Choroid plexus epithelial cell (primary cell): ENCODE measurements around the gene COL8A2.

Source experiments
- DNase-seq: peaks from one replicate; pipeline ENCODE4 v3.0.0-alpha.2; 2010; ENCODE audit warnings: low read depth
- H3K4me3 ChIP-seq: 2 replicates; pipeline ENCODE4 v1.5.1; 2011; ENCODE audit warnings: low read depth, mild to moderate bottlenecking, control low read depth, low read length, moderate library complexity
- TF ChIP-seq, protein P1 (sequence below): conservative IDR thresholded peaks from 2 replicates; pipeline ENCODE4 v1.5.1; 2011; ENCODE audit warnings: low read depth, mild to moderate bottlenecking, control low read depth, inconsistent platforms, low read length, moderate library complexity

COL8A2 gene

DNA sequence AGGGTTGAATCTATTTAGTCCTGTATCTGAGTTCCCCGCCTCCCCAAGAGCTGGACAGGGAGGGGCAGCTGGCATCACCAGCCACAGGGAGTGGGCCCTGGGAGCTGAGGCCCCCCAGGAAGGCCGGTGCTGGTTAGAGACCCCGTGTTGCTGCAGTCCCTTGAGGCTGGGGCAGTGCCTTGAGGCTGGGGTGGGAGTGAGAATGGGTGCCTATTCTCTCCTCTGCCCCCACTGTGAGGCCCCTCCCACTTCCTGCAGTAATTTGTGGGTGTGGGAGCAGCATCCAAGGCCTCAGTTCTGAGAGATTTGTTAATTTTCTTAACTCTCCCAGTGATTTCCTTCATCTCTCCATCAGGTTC is 26.8 kb upstream of the COL8A2 start:
- no peak for DNase-seq
- H3K4me3 ChIP-seq: no peak overlapping the region
- TF ChIP-seq, protein P1, sequence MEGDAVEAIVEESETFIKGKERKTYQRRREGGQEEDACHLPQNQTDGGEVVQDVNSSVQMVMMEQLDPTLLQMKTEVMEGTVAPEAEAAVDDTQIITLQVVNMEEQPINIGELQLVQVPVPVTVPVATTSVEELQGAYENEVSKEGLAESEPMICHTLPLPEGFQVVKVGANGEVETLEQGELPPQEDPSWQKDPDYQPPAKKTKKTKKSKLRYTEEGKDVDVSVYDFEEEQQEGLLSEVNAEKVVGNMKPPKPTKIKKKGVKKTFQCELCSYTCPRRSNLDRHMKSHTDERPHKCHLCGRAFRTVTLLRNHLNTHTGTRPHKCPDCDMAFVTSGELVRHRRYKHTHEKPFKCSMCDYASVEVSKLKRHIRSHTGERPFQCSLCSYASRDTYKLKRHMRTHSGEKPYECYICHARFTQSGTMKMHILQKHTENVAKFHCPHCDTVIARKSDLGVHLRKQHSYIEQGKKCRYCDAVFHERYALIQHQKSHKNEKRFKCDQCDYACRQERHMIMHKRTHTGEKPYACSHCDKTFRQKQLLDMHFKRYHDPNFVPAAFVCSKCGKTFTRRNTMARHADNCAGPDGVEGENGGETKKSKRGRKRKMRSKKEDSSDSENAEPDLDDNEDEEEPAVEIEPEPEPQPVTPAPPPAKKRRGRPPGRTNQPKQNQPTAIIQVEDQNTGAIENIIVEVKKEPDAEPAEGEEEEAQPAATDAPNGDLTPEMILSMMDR: no peak

DNA sequence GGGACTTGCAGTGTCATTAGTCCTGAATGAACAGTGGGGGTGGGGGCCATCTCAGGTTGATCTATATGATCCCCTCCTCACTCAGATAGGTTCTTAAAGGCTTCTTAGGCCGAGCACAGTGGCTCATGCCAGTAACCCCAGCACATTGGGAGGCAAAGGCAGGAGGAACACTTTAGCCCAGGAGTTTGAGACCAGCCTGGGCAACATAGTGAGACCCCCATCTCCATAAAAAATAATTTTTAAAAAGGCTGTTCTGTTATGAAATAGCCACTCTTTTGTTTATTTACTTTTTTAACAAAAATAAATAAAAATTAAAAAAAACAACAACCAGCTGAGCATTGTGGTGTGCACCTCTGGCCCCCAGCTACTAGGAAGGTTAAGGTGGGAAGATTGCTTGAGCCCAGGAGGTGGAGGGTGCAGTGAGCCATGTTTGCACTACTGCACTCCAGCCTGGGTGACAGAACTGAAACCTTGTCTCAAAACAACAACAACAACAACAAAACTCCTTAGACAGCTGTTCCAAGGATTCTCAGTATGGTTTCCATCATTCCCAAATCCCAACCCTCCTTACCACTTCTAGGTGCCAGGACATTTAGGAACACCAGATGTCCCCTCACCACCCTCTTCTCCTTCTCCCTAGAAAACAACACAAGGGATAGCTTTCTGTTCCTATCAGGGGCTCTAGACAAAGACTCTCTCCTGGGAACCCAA is 26.3 kb upstream of the COL8A2 start:
- TF ChIP-seq, protein P1: no peak
- no peak overlapping the region for H3K4me3 ChIP-seq
- DNase-seq: no peak

DNA sequence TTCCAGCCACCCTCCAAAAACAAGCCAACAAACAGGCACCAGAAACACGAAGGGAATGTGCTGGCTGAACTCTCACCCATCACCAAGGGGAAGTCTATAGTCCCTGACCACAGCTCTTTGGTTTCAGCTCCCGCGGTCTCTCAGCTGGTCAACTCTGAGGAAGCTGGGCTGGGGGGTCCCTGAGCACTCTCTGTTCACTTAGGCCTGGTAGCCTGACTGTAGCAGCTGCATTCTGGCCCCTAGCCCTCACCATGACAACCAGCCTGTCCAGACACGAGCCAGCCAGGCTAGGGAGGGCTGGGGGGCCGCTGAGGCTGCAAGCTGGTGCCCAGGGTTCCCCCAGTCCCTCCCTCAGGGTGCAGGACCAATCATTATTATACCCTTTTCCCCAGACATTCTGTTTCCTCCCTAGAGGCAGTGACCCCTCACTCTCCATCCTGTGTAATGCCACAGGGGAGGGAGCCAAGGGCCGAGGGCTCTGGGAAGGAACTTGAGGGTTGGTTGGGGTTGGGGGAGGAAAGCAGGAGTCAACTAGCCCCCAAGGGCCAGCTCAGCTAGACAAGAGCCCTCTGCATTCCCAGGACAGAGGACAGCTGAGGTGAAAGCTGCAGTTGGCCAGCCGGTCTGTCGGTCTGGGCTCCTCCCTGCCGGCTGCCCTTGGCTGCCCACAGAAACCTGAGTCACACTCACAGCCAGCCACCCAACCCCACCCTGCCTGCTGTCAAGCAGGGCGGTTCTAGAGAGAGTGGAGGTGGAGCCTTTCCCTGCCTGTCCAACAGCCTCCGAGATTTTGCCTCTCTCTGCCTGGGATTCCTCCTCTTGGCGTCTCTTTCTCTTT is 25.5 kb upstream of the COL8A2 start:
- peak overlapping the region; percentile 18 for H3K4me3 ChIP-seq
- TF ChIP-seq, protein P1: no peak
- DNase-seq: peak; percentile 97

DNA sequence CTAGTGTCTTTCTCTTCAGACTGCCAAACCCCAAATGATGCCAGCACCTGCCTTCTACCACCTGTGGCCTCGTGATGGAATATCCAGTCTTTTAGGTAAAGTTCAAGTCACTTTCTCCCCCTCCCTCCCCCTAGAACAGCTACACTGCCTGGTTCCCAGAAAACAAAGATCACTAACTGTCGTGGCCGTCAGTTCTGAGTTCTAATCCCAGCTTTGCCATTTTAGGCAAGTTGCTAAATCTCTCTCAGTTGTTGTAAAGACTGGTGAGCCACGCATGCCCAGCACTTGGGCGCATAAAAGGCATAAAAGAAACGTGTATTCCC is 24.9 kb upstream of the COL8A2 start:
- no peak for DNase-seq
- no peak overlapping the region for H3K4me3 ChIP-seq
- TF ChIP-seq, protein P1: no peak

DNA sequence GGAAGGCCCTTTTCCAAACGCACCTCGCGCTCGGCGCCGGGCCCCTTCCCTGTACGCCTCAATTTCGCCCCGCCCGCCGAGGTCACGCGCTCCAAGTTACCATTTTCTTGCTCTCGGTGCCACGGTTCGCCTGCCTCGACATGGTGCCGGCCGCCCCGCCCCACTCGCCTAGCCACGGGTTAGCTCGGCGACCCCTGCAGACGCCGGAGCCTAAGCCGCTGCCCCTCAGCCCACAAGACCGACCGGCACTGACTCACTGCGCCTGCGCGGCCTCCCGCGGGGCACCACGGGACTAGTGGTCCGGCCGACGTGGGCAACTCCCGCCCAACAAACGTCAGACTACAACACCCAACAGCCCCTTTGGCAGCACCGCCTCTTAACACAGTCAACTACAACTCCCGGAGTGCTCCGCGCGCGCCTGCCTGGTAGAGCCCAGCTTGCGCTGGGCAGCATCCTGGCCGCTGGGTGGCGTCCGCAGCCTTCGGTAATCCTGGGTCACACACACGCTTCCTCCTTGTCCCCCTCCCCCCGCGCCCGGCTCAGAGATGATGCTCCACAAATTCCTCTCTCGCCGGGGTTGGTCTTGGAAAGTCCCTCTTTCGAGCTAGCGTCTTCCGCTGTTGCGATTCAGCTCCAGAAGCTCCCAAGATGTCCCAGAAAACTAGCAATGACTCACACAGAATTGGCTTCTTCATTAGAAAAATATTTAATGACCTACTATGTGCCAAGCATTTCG is 24.4 kb upstream of the COL8A2 start, which contains the start of gene TRAPPC3:
Gene TRAPPC3, minus strand, starts transcription at position 250 of the 736 bp plus-strand sequence. Its CDS starts 108 bp downstream, at position 142.
- TF ChIP-seq, protein P1: peak; percentile 95
- DNase-seq: peak; percentile 100
- H3K4me3 ChIP-seq: peak within 1 kb of the TSS; percentile 92

DNA sequence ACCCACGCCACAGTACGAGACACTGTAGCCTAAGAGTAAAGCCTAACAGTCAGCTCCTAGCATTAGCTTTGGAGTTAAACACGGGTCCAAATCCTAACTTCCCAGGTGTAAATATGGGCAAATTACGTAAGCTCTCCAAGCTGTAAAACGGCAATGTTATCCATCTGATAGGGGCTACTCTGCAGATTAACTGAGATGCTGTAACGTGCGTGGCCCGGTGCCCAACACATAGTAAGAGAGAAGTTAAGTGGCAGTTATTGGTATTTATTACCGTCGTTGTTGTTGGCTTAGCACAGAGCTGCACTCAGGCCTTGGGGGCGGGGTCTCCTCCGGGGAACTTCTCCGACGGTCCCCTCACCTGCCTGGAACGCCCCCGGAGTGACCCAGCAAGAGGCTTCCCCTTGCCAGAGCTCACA is 23.8 kb upstream of the COL8A2 start:
- TF ChIP-seq, protein P1: no peak
- no peak for DNase-seq
- peak overlapping the region; percentile 92 for H3K4me3 ChIP-seq
